GM19043 (cell line): ENCODE measurements around the gene SUMO4.

ENCODE experiments used
- ATAC-seq: cut with Tn5 transposase; IDR thresholded peaks from one replicate; pipeline ENCODE4 v1.9.1; 2021; ENCODE audit warnings: low read depth; ENCODE audit not compliant: unreplicated experiment

Gene SUMO4

DNA sequence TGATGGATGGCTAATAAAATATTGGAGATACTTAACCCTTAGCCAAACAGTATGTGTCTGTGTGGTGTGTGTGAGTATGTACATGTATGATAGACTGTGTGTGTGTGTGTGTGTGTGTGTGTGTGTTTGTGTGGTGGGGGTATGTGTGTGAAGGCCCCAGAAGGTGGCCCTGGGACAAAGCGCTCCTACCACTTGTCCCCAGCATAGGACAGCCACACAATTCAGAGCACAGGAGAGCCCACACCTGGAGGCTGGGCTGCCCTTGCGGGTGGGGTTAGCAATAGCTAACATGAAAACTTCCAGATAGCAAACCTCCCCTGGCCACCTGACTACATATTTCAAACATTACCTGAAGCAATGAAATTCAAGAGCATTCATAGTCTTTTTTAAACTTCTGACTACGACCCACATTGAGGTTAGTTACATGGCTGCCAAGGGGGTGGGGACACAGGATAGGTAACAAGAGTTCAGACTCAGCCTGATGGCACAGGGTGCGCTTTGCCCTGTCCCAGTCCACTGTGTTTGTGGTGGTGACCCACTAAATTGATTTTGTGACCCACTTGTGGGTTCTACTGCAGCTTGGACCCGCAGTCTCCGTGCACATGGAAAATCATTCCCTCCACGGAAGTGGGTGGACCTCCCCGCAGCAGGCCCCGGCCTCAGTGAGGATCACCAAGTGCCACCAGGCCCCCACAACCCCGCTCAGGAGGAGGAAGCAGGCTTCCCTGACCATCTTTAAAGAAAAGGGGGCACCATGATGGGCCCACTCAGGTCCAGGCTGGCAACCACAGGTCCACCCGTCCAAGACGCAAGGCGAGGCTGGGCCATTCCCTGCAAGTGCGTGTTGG, 50.0 kb downstream of the SUMO4 start:
- ATAC-seq: no peak
